ENCODE measurements around the gene SDCBP2. TPM values are rescaled to one million over a fixed set of nuclear protein-coding genes. Genes with fewer than 3 reads are reported as not detected.

Gene SDCBP2
- total RNA-seq, 4 donors from 2014 or later, result 1.3 to 2.9 (median 2.1) TPM

- H3K27me3 ChIP-seq, result no peaks in the 10 kb centered on the region
- TF ChIP-seq POLR2A (IDR thresholded peaks at IDR 0.05), result no peak
- TF ChIP-seq, protein P1, sequence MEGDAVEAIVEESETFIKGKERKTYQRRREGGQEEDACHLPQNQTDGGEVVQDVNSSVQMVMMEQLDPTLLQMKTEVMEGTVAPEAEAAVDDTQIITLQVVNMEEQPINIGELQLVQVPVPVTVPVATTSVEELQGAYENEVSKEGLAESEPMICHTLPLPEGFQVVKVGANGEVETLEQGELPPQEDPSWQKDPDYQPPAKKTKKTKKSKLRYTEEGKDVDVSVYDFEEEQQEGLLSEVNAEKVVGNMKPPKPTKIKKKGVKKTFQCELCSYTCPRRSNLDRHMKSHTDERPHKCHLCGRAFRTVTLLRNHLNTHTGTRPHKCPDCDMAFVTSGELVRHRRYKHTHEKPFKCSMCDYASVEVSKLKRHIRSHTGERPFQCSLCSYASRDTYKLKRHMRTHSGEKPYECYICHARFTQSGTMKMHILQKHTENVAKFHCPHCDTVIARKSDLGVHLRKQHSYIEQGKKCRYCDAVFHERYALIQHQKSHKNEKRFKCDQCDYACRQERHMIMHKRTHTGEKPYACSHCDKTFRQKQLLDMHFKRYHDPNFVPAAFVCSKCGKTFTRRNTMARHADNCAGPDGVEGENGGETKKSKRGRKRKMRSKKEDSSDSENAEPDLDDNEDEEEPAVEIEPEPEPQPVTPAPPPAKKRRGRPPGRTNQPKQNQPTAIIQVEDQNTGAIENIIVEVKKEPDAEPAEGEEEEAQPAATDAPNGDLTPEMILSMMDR (IDR thresholded peaks at IDR 0.05 in 4 of 5, conservative IDR thresholded peaks at IDR 0.05 in 1 of 5), result no peak
- no peak overlapping the region for H3K27ac ChIP-seq
- H3K36me3 ChIP-seq, result no peaks in the 10 kb centered on the region
- no peaks in the 10 kb centered on the region for H3K9me3 ChIP-seq
- in situ Hi-C loops (cut with MboI; ENCODE audit: low sequenced_read_pairs in 4 of 4), result no loop called here
- intact Hi-C loops (cut with DNase I; ENCODE audit: low total_unique reads), result no loop called here
- no peak for ATAC-seq
- no peak overlapping the region for H3K4me3 ChIP-seq
- DNase-seq, result no peak
- no peaks in the 10 kb centered on the region for H3K4me1 ChIP-seq
Measured at GRCh38 chr20:1307171-1307570, 21.8 kb downstream of the SDCBP2 start.

DNA sequence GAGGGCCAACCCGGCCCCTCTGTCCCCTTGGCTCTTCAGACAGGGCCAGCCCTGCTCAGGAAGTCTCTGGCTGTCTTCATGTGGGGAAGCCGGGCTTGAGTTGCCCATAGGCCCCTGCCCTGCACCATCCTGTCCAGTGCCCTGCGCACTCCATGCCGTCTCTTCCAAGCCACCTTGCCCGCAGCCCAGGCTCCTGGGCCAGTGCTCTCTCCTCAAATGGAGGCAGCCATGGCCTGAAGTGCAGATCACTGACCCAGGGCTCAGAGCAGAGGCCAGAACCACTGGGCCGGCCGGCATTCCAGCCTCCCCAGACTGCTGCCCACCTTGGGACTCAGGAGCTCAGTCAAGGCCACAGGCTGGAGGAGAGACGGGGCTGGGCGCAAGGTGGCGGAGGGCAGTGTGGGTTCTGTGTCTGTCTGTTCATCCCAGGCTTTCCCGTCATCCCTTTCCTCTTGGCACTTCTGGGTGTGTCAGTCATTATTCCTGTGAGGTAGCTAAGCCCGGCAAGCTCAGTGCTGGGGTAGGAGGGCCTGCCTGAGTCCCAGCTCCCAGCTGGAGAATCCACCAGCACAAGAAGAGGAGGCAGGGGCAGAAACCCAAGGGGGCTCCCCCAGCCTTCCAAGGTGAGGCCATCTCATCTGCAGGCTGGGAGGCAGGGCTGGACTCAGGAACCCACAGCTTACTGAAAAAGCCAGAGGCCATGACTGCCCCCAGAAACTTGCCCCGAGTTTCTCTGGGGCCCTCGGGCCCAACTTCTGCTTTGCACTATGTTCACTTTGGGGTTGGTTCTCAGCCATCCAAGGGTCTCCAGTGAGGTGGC lies 22.4 kb downstream of the SDCBP2 start:
- TF ChIP-seq POLR2A (IDR thresholded peaks at IDR 0.05), result no peak
- TF ChIP-seq, protein P1 (IDR thresholded peaks at IDR 0.05 in 4 of 5, conservative IDR thresholded peaks at IDR 0.05 in 1 of 5), result no peak
- DNase-seq (no peak), ATAC-seq (no peak)
- no peak overlapping the region for H3K4me3 ChIP-seq
- no peaks in the 10 kb centered on the region for H3K9me3 ChIP-seq
- intact Hi-C loops (cut with DNase I; ENCODE audit: low total_unique reads) (no loop called here), in situ Hi-C loops (cut with MboI; ENCODE audit: low sequenced_read_pairs in 4 of 4) (no loop called here)
- H3K4me1 ChIP-seq, result no peaks in the 10 kb centered on the region
- no peak overlapping the region for H3K27ac ChIP-seq
- no peaks in the 10 kb centered on the region for H3K27me3 ChIP-seq
- H3K36me3 ChIP-seq, result no peaks in the 10 kb centered on the region

DNA sequence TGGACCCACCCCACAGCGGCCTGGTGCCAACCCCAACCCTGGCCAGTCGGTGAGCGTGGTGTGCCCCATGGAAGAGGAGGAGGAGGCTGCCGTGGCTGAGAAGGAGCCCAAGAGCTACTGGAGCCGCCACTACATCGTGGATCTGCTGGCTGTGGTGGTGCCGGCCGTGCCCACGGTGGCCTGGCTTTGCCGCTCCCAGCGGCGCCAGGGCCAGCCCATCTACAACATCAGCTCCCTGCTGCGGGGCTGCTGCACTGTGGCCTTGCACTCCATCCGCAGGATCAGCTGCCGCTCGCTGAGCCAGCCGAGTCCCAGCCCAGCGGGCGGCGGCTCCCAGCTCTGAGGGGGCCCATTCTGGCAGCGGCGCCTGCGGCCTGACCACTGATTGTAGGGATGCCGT lies 23.2 kb downstream of the SDCBP2 start:
- no peak for TF ChIP-seq POLR2A (IDR thresholded peaks at IDR 0.05)
- TF ChIP-seq, protein P1 (IDR thresholded peaks at IDR 0.05 in 4 of 5, conservative IDR thresholded peaks at IDR 0.05 in 1 of 5), result no peak
- no peak for ATAC-seq
- intact Hi-C loops (cut with DNase I; ENCODE audit: low total_unique reads) (no loop called here), in situ Hi-C loops (cut with MboI; ENCODE audit: low sequenced_read_pairs in 4 of 4) (no loop called here)
- Histone ChIP-seq H3K9me3 (no peaks in the 10 kb centered on the region), H3K4me1 (no peaks in the 10 kb centered on the region), H3K4me3 (no peak overlapping the region), H3K27ac (no peak overlapping the region), H3K36me3 (no peaks in the 10 kb centered on the region), H3K27me3 (no peaks in the 10 kb centered on the region)
- DNase-seq, result no peak

DNA sequence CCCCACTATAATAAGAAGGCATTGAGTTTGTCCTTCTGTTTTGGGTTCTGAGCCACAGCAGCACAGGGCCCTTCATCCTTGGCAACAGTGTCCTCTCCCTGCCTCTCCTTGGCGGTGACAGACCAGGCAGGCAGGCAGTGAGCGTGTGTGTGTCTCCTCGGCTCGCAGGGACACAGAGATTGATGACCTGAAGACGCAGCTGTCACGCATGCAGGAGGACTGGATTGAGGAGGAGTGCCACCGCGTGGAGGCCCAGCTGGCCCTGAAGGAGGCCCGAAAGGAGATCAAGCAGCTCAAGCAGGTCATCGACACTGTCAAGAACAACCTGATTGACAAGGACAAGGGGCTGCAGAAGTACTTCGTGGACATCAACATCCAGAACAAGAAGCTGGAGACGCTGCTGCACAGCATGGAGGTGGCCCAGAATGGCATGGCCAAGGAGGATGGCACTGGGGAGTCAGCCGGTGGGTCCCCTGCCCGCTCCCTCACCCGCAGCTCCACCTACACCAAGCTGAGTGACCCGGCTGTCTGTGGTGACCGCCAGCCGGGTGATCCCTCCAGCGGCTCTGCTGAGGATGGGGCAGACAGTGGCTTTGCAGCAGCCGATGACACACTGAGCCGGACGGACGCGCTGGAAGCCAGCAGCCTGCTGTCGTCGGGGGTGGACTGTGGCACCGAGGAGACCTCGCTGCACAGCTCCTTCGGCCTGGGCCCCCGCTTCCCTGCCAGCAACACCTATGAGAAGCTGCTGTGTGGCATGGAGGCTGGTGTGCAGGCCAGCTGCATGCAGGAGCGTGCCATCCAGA lies 24.0 kb downstream of the SDCBP2 start:
- Histone ChIP-seq H3K9me3 (no peaks in the 10 kb centered on the region), H3K4me3 (no peak overlapping the region), H3K4me1 (no peaks in the 10 kb centered on the region), H3K27me3 (no peaks in the 10 kb centered on the region), H3K36me3 (no peaks in the 10 kb centered on the region), H3K27ac (no peak overlapping the region)
- TF ChIP-seq POLR2A (IDR thresholded peaks at IDR 0.05), result no peak
- TF ChIP-seq, protein P1 (IDR thresholded peaks at IDR 0.05 in 4 of 5, conservative IDR thresholded peaks at IDR 0.05 in 1 of 5), result peak in 1 of 5 experiments; percentile 15
- DNase-seq, result no peak
- ATAC-seq, result peak in 1 of 2 donors; percentile 64
- in situ Hi-C loops (cut with MboI; ENCODE audit: low sequenced_read_pairs in 4 of 4) (no loop called here), intact Hi-C loops (cut with DNase I; ENCODE audit: low total_unique reads) (no loop called here)
